ENCODE data around the gene AGT.
"Not testable (repeated sequence)": the region's sequence is repeated elsewhere in the genome, so short reads cannot be mapped to it uniquely, and the experiment has no call there.

AGT gene

GRCh38 chr1:230701895-230702768 lies 11.8 kb downstream of the AGT start:
- Histone ChIP-seq H3K4me3 (ENCODE audit: low read length in 2 of 2) (no peak overlapping the region), H3K27me3 (ENCODE audit: control insufficient read depth in 2 of 2, insufficient read depth in 2 of 2, low read length in 2 of 2) (no peaks in the 10 kb centered on the region), H3K9ac (ENCODE audit: low read depth in 1 of 2, low read length in 2 of 2) (no peak overlapping the region), H3K9me3 (ENCODE audit: control insufficient read depth in 2 of 2, low read length in 2 of 2) (no peaks in the 10 kb centered on the region), H3K27ac (ENCODE audit: low read depth in 2 of 2, low read length in 2 of 2) (no peak overlapping the region), H3K4me1 (ENCODE audit: control insufficient read depth in 2 of 2, insufficient read depth in 2 of 2, low read length in 2 of 2) (peaks cover 11 to 14% of the 10 kb centered on the region in 2 donors), H3K36me3 (ENCODE audit: control insufficient read depth in 2 of 2, insufficient read depth in 2 of 2, low read length in 2 of 2) (no peaks in the 10 kb centered on the region)

GRCh38 chr1:230701434-230701833 lies 12.5 kb downstream of the AGT start:
- Histone ChIP-seq H3K36me3 (ENCODE audit: control insufficient read depth in 2 of 2, insufficient read depth in 2 of 2, low read length in 2 of 2) (no peaks in the 10 kb centered on the region), H3K4me1 (ENCODE audit: control insufficient read depth in 2 of 2, insufficient read depth in 2 of 2, low read length in 2 of 2) (peaks cover 11 to 14% of the 10 kb centered on the region in 2 donors), H3K27ac (ENCODE audit: low read depth in 2 of 2, low read length in 2 of 2) (no peak overlapping the region), H3K27me3 (ENCODE audit: control insufficient read depth in 2 of 2, insufficient read depth in 2 of 2, low read length in 2 of 2) (no peaks in the 10 kb centered on the region), H3K9me3 (ENCODE audit: control insufficient read depth in 2 of 2, low read length in 2 of 2) (no peaks in the 10 kb centered on the region), H3K4me3 (ENCODE audit: low read length in 2 of 2) (no peak overlapping the region), H3K9ac (ENCODE audit: low read depth in 1 of 2, low read length in 2 of 2) (no peak overlapping the region)

- Histone ChIP-seq H3K4me1 (ENCODE audit: control insufficient read depth in 2 of 2, insufficient read depth in 2 of 2, low read length in 2 of 2) (peaks cover 4% of the 10 kb centered on the region in 2 donors), H3K27ac (ENCODE audit: low read depth in 2 of 2, low read length in 2 of 2) (no peak overlapping the region), H3K27me3 (ENCODE audit: control insufficient read depth in 2 of 2, insufficient read depth in 2 of 2, low read length in 2 of 2) (no peaks in the 10 kb centered on the region), H3K36me3 (ENCODE audit: control insufficient read depth in 2 of 2, insufficient read depth in 2 of 2, low read length in 2 of 2) (no peaks in the 10 kb centered on the region), H3K9me3 (ENCODE audit: control insufficient read depth in 2 of 2, low read length in 2 of 2) (no peaks in the 10 kb centered on the region), H3K9ac (ENCODE audit: low read depth in 1 of 2, low read length in 2 of 2) (no peak overlapping the region), H3K4me3 (ENCODE audit: low read length in 2 of 2) (no peak overlapping the region)
These were observed 13.8 kb downstream of the AGT start for GRCh38 chr1:230700132-230700531.

GRCh38 chr1:230699716-230700115 lies 14.2 kb downstream of the AGT start:
- H3K36me3 ChIP-seq (ENCODE audit: control insufficient read depth in 2 of 2, insufficient read depth in 2 of 2, low read length in 2 of 2), result no peaks in the 10 kb centered on the region
- no peak overlapping the region for H3K4me3 ChIP-seq (ENCODE audit: low read length in 2 of 2)
- no peaks in the 10 kb centered on the region for H3K4me1 ChIP-seq (ENCODE audit: control insufficient read depth in 2 of 2, insufficient read depth in 2 of 2, low read length in 2 of 2)
- H3K9ac ChIP-seq (ENCODE audit: low read depth in 1 of 2, low read length in 2 of 2), result no peak overlapping the region
- H3K27ac ChIP-seq (ENCODE audit: low read depth in 2 of 2, low read length in 2 of 2), result no peak overlapping the region
- H3K9me3 ChIP-seq (ENCODE audit: control insufficient read depth in 2 of 2, low read length in 2 of 2), result no peaks in the 10 kb centered on the region
- H3K27me3 ChIP-seq (ENCODE audit: control insufficient read depth in 2 of 2, insufficient read depth in 2 of 2, low read length in 2 of 2), result no peaks in the 10 kb centered on the region

GRCh38 chr1:230698964-230699363 lies 15.0 kb downstream of the AGT start:
- H3K27ac ChIP-seq (ENCODE audit: low read depth in 2 of 2, low read length in 2 of 2), result not testable (repeated sequence)

GRCh38 chr1:230698130-230698529 lies 15.8 kb downstream of the AGT start:
- Histone ChIP-seq H3K27ac (ENCODE audit: low read depth in 2 of 2, low read length in 2 of 2) (no peak overlapping the region), H3K36me3 (ENCODE audit: control insufficient read depth in 2 of 2, insufficient read depth in 2 of 2, low read length in 2 of 2) (peaks cover 11% of the 10 kb centered on the region in 2 donors), H3K9ac (ENCODE audit: low read depth in 1 of 2, low read length in 2 of 2) (no peak overlapping the region), H3K27me3 (ENCODE audit: control insufficient read depth in 2 of 2, insufficient read depth in 2 of 2, low read length in 2 of 2) (no peaks in the 10 kb centered on the region), H3K4me3 (ENCODE audit: low read length in 2 of 2) (no peak overlapping the region), H3K9me3 (ENCODE audit: control insufficient read depth in 2 of 2, low read length in 2 of 2) (no peaks in the 10 kb centered on the region), H3K4me1 (ENCODE audit: control insufficient read depth in 2 of 2, insufficient read depth in 2 of 2, low read length in 2 of 2) (no peaks in the 10 kb centered on the region)

More at GRCh38 chr1:230698964-230699363, 15.0 kb downstream of the AGT start:
- not testable (repeated sequence) for H3K4me1 ChIP-seq (ENCODE audit: control insufficient read depth in 2 of 2, insufficient read depth in 2 of 2, low read length in 2 of 2); H3K9me3 ChIP-seq (ENCODE audit: control insufficient read depth in 2 of 2, low read length in 2 of 2); H3K9ac ChIP-seq (ENCODE audit: low read depth in 1 of 2, low read length in 2 of 2); H3K4me3 ChIP-seq (ENCODE audit: low read length in 2 of 2); H3K36me3 ChIP-seq (ENCODE audit: control insufficient read depth in 2 of 2, insufficient read depth in 2 of 2, low read length in 2 of 2); H3K27me3 ChIP-seq (ENCODE audit: control insufficient read depth in 2 of 2, insufficient read depth in 2 of 2, low read length in 2 of 2)

GRCh38 chr1:230696722-230697437 lies 17.0 kb downstream of the AGT start:
- no peaks in the 10 kb centered on the region for H3K4me1 ChIP-seq (ENCODE audit: control insufficient read depth in 2 of 2, insufficient read depth in 2 of 2, low read length in 2 of 2)

GRCh38 chr1:230696218-230696617 lies 17.7 kb downstream of the AGT start:
- H3K27me3 ChIP-seq (ENCODE audit: control insufficient read depth in 2 of 2, insufficient read depth in 2 of 2, low read length in 2 of 2), result no peaks in the 10 kb centered on the region
- H3K9ac ChIP-seq (ENCODE audit: low read depth in 1 of 2, low read length in 2 of 2), result no peak overlapping the region
- H3K9me3 ChIP-seq (ENCODE audit: control insufficient read depth in 2 of 2, low read length in 2 of 2), result no peaks in the 10 kb centered on the region
- no peak overlapping the region for H3K27ac ChIP-seq (ENCODE audit: low read depth in 2 of 2, low read length in 2 of 2)
- no peaks in the 10 kb centered on the region for H3K4me1 ChIP-seq (ENCODE audit: control insufficient read depth in 2 of 2, insufficient read depth in 2 of 2, low read length in 2 of 2)
- peaks cover 22 to 28% of the 10 kb centered on the region in 2 donors for H3K36me3 ChIP-seq (ENCODE audit: control insufficient read depth in 2 of 2, insufficient read depth in 2 of 2, low read length in 2 of 2)
- H3K4me3 ChIP-seq (ENCODE audit: low read length in 2 of 2), result no peak overlapping the region

More at GRCh38 chr1:230696722-230697437, 17.0 kb downstream of the AGT start:
- Histone ChIP-seq H3K9me3 (ENCODE audit: control insufficient read depth in 2 of 2, low read length in 2 of 2) (no peaks in the 10 kb centered on the region), H3K4me3 (ENCODE audit: low read length in 2 of 2) (no peak overlapping the region), H3K36me3 (ENCODE audit: control insufficient read depth in 2 of 2, insufficient read depth in 2 of 2, low read length in 2 of 2) (peaks cover 16 to 21% of the 10 kb centered on the region in 2 donors), H3K27me3 (ENCODE audit: control insufficient read depth in 2 of 2, insufficient read depth in 2 of 2, low read length in 2 of 2) (no peaks in the 10 kb centered on the region), H3K27ac (ENCODE audit: low read depth in 2 of 2, low read length in 2 of 2) (no peak overlapping the region), H3K9ac (ENCODE audit: low read depth in 1 of 2, low read length in 2 of 2) (no peak overlapping the region)

GRCh38 chr1:230694991-230695390 lies 18.9 kb downstream of the AGT start:
- H3K4me1 ChIP-seq (ENCODE audit: control insufficient read depth in 2 of 2, insufficient read depth in 2 of 2, low read length in 2 of 2), result no peaks in the 10 kb centered on the region
- H3K36me3 ChIP-seq (ENCODE audit: control insufficient read depth in 2 of 2, insufficient read depth in 2 of 2, low read length in 2 of 2), result peaks cover 28 to 38% of the 10 kb centered on the region in 2 donors
- no peak overlapping the region for H3K27ac ChIP-seq (ENCODE audit: low read depth in 2 of 2, low read length in 2 of 2)
- H3K4me3 ChIP-seq (ENCODE audit: low read length in 2 of 2), result no peak overlapping the region
- H3K9me3 ChIP-seq (ENCODE audit: control insufficient read depth in 2 of 2, low read length in 2 of 2), result no peaks in the 10 kb centered on the region
- no peak overlapping the region for H3K9ac ChIP-seq (ENCODE audit: low read depth in 1 of 2, low read length in 2 of 2)
- no peaks in the 10 kb centered on the region for H3K27me3 ChIP-seq (ENCODE audit: control insufficient read depth in 2 of 2, insufficient read depth in 2 of 2, low read length in 2 of 2)

- Histone ChIP-seq H3K9me3 (ENCODE audit: control insufficient read depth in 2 of 2, low read length in 2 of 2) (no peaks in the 10 kb centered on the region), H3K27me3 (ENCODE audit: control insufficient read depth in 2 of 2, insufficient read depth in 2 of 2, low read length in 2 of 2) (no peaks in the 10 kb centered on the region), H3K4me3 (ENCODE audit: low read length in 2 of 2) (no peak overlapping the region), H3K36me3 (ENCODE audit: control insufficient read depth in 2 of 2, insufficient read depth in 2 of 2, low read length in 2 of 2) (peaks cover 34 to 43% of the 10 kb centered on the region in 2 donors), H3K27ac (ENCODE audit: low read depth in 2 of 2, low read length in 2 of 2) (no peak overlapping the region), H3K4me1 (ENCODE audit: control insufficient read depth in 2 of 2, insufficient read depth in 2 of 2, low read length in 2 of 2) (no peaks in the 10 kb centered on the region), H3K9ac (ENCODE audit: low read depth in 1 of 2, low read length in 2 of 2) (no peak overlapping the region)
These were observed 19.5 kb downstream of the AGT start for GRCh38 chr1:230694464-230694863.
